CD4-positive, CD25-positive, alpha-beta regulatory T cell (primary cell): ENCODE results near the gene ROM1. TPM values are rescaled to one million over a fixed set of nuclear protein-coding genes. Genes with fewer than 3 reads are reported as not detected.
"Not testable (repeated sequence)": the region's sequence is repeated elsewhere in the genome, so short reads cannot be mapped to it uniquely, and the experiment has no call there.

Source experiments
- ATAC-seq, 2 donors: fragments of 150-1000 bp; cut with Tn5 transposase; one replicate each; pipeline ENCODE4 v1.10.0; 2021; ENCODE audit warnings: low read depth in 2 of 2, moderate number of reproducible peaks in 2 of 2, moderate library complexity in 1 of 2
- DNase-seq, 3 donors: peaks; one replicate each; pipeline versions ENCODE4 v3.0.0 to v3.0.0-alpha.2; 2012 to 2022; ENCODE audit warnings: mixed read lengths in 1 of 3
- H3K27ac ChIP-seq: one replicate; pipeline ENCODE4 v1.7.0; 2013; ENCODE audit warnings: mild to moderate bottlenecking, low read length; ENCODE audit not compliant: insufficient read depth, poor library complexity, severe bottlenecking
- H3K27me3 ChIP-seq: one replicate; pipeline ENCODE4 v1.7.0; 2013; ENCODE audit warnings: low read length; ENCODE audit not compliant: control insufficient read depth, insufficient read depth
- H3K36me3 ChIP-seq: one replicate; pipeline ENCODE4 v1.7.0; 2013; ENCODE audit warnings: mild to moderate bottlenecking, low read length, moderate library complexity; ENCODE audit not compliant: control insufficient read depth, insufficient read depth
- H3K4me1 ChIP-seq: 2 replicates; pipeline ENCODE4 v1.7.0; 2013; ENCODE audit warnings: mild to moderate bottlenecking, low read length; ENCODE audit not compliant: insufficient read depth, control insufficient read depth, poor library complexity, severe bottlenecking
- H3K4me3 ChIP-seq: one replicate; pipeline ENCODE4 v1.7.0; 2013; ENCODE audit warnings: low read depth, mild to moderate bottlenecking, low read length, moderate library complexity
- H3K9me3 ChIP-seq, 2 experiments: 1 replicate in 1 of 2; 2 replicates in 1 of 2; pipeline ENCODE4 v1.7.0; 2013; ENCODE audit warnings: low read length in 2 of 2, mild to moderate bottlenecking in 1 of 2, moderate library complexity in 1 of 2; ENCODE audit not compliant: control insufficient read depth in 2 of 2
- H3K27ac Mint-ChIP-seq, 3 donors: one replicate each; pipeline ENCODE4 v1.8.0; 2020 to 2022; ENCODE audit warnings: mild to moderate bottlenecking in 3 of 3, mixed read lengths in 3 of 3, moderate library complexity in 2 of 3
- H3K27me3 Mint-ChIP-seq: one replicate; pipeline ENCODE4 v1.8.0; 2022; ENCODE audit warnings: mild to moderate bottlenecking, mixed read lengths
- H3K36me3 Mint-ChIP-seq: one replicate; pipeline ENCODE4 v1.8.0; 2020; ENCODE audit warnings: mixed read lengths
- H3K4me1 Mint-ChIP-seq, 4 donors: one replicate each; pipeline ENCODE4 v1.8.0; 2020 to 2022; ENCODE audit warnings: mixed read lengths in 4 of 4, mild to moderate bottlenecking in 1 of 4
- H3K4me3 Mint-ChIP-seq, 4 donors: one replicate each; pipeline ENCODE4 v1.8.0; 2020 to 2022; ENCODE audit warnings: mild to moderate bottlenecking in 4 of 4, mixed read lengths in 4 of 4, moderate library complexity in 3 of 4
- H3K9me3 Mint-ChIP-seq, 7 donors: one replicate each; pipeline ENCODE4 v1.8.0; 2020 to 2022; ENCODE audit warnings: mixed read lengths in 7 of 7, mild to moderate bottlenecking in 3 of 7, moderate library complexity in 2 of 7
- polyA plus RNA-seq, 4 donors: library from polyadenylated mRNA; unstranded; fragments of 300-500 nt; fragmentation: Illumina TruSeq; gene quantifications; one replicate each; pipeline ENCODE4 v1.2.3, GENCODE V29; 2021
- total RNA-seq: library from RNA; stranded (reverse); gene quantifications from one replicate; pipeline ENCODE4 v1.2.3, GENCODE V29; 2022

The ROM1 gene
- total and polyA plus RNA-seq, 5 donors from 2014 or later = 0.41 to 1.9 (median 1.1) TPM

DNA sequence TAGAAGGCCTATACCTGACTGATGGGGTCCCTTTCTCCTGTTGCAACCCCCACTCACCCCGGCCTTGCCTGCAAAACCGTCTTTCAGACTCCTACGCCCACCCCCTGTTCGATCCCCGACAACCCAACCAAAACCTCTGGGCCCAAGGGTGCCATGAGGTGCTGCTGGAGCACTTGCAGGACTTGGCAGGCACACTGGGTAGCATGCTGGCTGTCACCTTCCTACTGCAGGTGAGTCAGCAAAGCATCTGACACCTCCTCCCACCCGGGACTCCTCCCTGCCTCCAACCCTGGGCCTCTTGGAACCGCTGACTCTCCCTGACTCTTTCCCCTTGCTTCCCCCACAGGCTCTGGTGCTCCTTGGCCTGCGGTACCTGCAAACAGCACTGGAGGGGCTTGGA lies 1.2 kb downstream of the ROM1 start:
- Histone ChIP-seq H3K4me1 (peaks cover 31% of the 10 kb centered on the region), H3K4me3 (no peak overlapping the region), H3K27ac (no peak overlapping the region), H3K36me3 (peaks cover 3% of the 10 kb centered on the region), H3K27me3 (no peaks in the 10 kb centered on the region), H3K9me3 (no peaks in the 10 kb centered on the region)
- peaks cover 14% of the 10 kb centered on the region for H3K36me3 Mint-ChIP-seq
- peak overlapping the region; percentile 75 to 93 (median 82) for H3K4me3 Mint-ChIP-seq
- no peak for DNase-seq
- no peaks in the 10 kb centered on the region for H3K9me3 Mint-ChIP-seq
- H3K4me1 Mint-ChIP-seq = peaks cover 0 to 50% (median 22%) of the 10 kb centered on the region in 4 donors
- no peak for ATAC-seq
- no peaks in the 10 kb centered on the region for H3K27me3 Mint-ChIP-seq
- peak overlapping the region; percentile 61 to 94 (median 87) for H3K27ac Mint-ChIP-seq

DNA sequence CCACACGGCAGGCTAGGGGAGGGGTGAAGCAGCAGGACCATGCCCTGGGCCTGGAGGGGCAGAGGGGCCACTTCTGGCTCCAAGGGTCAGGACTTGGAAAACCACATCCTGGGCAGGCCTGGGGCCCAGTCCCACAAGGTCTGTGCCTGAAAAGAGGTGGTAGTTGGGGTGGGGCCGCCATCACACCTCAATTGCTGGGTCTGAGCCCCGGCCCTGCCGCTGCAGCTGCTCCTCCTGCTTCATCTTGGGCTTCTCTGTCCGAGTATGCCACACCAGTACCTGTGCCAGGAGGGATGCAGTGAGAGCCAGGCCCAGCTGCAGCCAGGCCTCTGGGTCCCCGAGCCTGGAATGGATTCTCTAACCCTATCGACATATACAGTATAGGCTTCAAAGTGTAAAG lies 2.5 kb downstream of the ROM1 start:
- Histone ChIP-seq H3K27me3 (no peaks in the 10 kb centered on the region), H3K4me1 (peaks cover 34% of the 10 kb centered on the region), H3K9me3 (no peaks in the 10 kb centered on the region), H3K27ac (no peak overlapping the region), H3K4me3 (no peak overlapping the region), H3K36me3 (no peaks in the 10 kb centered on the region)
- DNase-seq = no peak
- Mint-ChIP-seq H3K4me3 (no peak overlapping the region), H3K4me1 (peaks cover 0 to 49% (median 19%) of the 10 kb centered on the region in 4 donors), H3K9me3 (no peaks in the 10 kb centered on the region), H3K27ac (no peak overlapping the region), H3K27me3 (no peaks in the 10 kb centered on the region), H3K36me3 (peaks cover 10% of the 10 kb centered on the region)
- no peak for ATAC-seq

GRCh38 chr11:62616957-62617356 lies 3.9 kb downstream of the ROM1 start:
- Mint-ChIP-seq H3K27ac (peak overlapping the region in 1 of 3 donors; percentile 69), H3K4me1 (peaks cover 7 to 48% (median 25%) of the 10 kb centered on the region in 4 donors), H3K4me3 (peak overlapping the region in 1 of 4 donors; percentile 47)
- H3K4me3 ChIP-seq, H3K36me3 ChIP-seq, H3K9me3 Mint-ChIP-seq, H3K27ac ChIP-seq, DNase-seq, H3K27me3 Mint-ChIP-seq, H3K36me3 Mint-ChIP-seq, H3K27me3 ChIP-seq, ATAC-seq, H3K9me3 ChIP-seq: not testable (repeated sequence)
- H3K4me1 ChIP-seq = peaks cover 31% of the 10 kb centered on the region

GRCh38 chr11:62621027-62621566 lies 8.0 kb downstream of the ROM1 start:
- no peaks in the 10 kb centered on the region for H3K27me3 Mint-ChIP-seq
- H3K36me3 ChIP-seq = peaks cover 11% of the 10 kb centered on the region
- peaks cover 7 to 31% (median 18%) of the 10 kb centered on the region in 4 donors for H3K4me1 Mint-ChIP-seq
- H3K4me3 Mint-ChIP-seq = peak overlapping the region; percentile 93 to 99 (median 96)
- H3K4me1 ChIP-seq = peaks cover 22% of the 10 kb centered on the region
- H3K27ac ChIP-seq = peak overlapping the region; percentile 96
- H3K9me3 ChIP-seq = no peaks in the 10 kb centered on the region
- H3K27me3 ChIP-seq = no peaks in the 10 kb centered on the region
- ATAC-seq (no peak), DNase-seq (no peak)
- H3K27ac Mint-ChIP-seq = peak overlapping the region; percentile 90 to 96 (median 96)
- peaks cover 18% of the 10 kb centered on the region for H3K36me3 Mint-ChIP-seq
- H3K9me3 Mint-ChIP-seq = no peaks in the 10 kb centered on the region
- H3K4me3 ChIP-seq = peak overlapping the region; percentile 85

DNA sequence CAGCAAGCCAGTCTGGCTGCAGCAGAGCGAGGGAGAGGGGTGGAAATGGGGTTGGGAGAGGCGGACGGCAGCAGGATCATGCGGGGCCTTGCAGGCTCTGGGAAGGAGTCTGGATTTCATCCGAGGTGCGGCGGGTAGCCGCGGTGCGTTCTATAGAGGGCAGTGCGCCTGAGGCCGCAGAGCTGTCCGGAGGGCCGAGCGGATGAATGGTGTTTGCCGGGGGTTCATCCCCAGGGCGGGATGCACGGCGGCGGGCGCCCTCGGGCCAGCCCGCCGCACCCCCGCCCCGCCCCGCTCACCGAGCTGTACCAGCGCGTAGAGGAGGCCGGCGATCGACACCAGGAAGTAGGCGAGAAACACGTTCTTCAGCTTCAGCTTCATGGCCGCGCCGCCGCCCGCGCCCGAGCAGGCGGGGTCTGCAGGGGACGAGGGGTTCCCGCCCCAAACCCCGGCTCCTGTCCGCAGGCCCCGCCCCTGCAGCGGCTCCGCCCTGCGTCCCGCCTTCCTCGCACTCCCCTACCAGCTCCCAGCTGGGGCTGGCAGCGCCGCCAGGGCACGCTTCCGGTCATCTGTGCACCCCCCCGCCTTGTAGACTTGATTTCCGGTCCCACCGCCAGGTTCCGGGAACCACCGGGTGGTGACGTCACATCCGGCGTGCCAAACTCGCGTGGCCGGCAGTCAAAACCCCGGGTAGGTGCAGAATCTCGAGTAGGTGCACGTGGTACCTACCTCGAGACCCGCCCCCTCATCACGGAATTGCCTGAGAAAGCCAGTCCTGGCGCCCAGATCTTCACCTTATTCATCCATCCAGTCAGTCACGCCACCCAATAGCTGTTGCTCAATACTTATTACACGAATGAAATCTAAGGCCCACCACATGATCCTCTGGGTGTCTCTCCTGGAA lies 8.8 kb downstream of the ROM1 start, which contains the start of gene B3GAT3:
Gene B3GAT3 (minus strand): TSS at position 420 of the 904 bp plus-strand sequence. CDS start 39 bp downstream, at position 381.
- peaks cover 20% of the 10 kb centered on the region for H3K36me3 Mint-ChIP-seq
- peak within 1 kb of the TSS; percentile 96 for H3K27ac ChIP-seq
- peaks cover 7 to 31% (median 16%) of the 10 kb centered on the region in 4 donors for H3K4me1 Mint-ChIP-seq
- H3K27me3 Mint-ChIP-seq = no peaks in the 10 kb centered on the region
- H3K36me3 ChIP-seq = peaks cover 18% of the 10 kb centered on the region
- H3K9me3 Mint-ChIP-seq = no peaks in the 10 kb centered on the region
- no peaks in the 10 kb centered on the region for H3K27me3 ChIP-seq
- DNase-seq = peak; percentile 96 to 99 (median 97)
- peaks cover 22% of the 10 kb centered on the region for H3K4me1 ChIP-seq
- H3K4me3 ChIP-seq = peak within 1 kb of the TSS; percentile 85
- H3K4me3 Mint-ChIP-seq = peak within 1 kb of the TSS; percentile 95 to 99 (median 96)
- ATAC-seq = peak; percentile 82 to 84
- no peaks in the 10 kb centered on the region for H3K9me3 ChIP-seq
- peak within 1 kb of the TSS; percentile 96 to 99 (median 99) for H3K27ac Mint-ChIP-seq

DNA sequence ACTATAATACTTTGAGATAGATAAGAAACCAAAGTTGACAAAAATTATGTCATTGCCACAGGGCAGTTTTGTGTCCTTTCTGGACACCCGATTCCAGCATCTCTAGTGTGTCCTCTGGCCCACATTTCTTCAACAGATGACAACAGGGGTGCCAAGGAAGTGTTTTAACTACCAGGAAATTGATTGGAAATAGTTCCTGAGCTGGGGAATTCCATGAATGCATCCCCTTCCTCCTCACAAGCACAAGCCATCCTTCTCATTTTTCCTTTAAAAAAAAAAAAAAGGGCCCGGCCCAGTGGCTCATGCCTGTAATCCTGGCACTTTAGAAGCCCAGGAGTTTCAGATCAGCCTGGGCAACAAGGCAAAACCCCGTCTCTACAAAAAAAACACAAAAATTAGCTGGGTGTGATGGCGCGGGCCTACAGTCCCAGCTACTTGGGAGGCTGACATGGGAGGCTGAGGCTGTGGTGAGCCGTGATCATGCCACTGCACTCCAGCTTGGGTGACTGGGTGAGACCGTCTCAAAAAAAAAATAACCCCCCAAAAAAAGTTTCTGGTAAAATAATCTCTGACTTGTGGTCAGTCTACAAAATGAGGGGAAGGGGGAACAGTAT lies 9.5 kb downstream of the ROM1 start:
- no peak for DNase-seq
- no peaks in the 10 kb centered on the region for H3K9me3 ChIP-seq
- Mint-ChIP-seq H3K4me3 (peak overlapping the region; percentile 92 to 95 (median 95)), H3K4me1 (peaks cover 7 to 28% (median 16%) of the 10 kb centered on the region in 4 donors), H3K27ac (peak overlapping the region; percentile 96 to 99 (median 99)), H3K36me3 (peaks cover 24% of the 10 kb centered on the region), H3K27me3 (no peaks in the 10 kb centered on the region), H3K9me3 (no peaks in the 10 kb centered on the region)
- peaks cover 22% of the 10 kb centered on the region for H3K4me1 ChIP-seq
- no peaks in the 10 kb centered on the region for H3K27me3 ChIP-seq
- peak overlapping the region; percentile 96 for H3K27ac ChIP-seq
- peak overlapping the region; percentile 10 for H3K4me3 ChIP-seq
- peaks cover 26% of the 10 kb centered on the region for H3K36me3 ChIP-seq
- ATAC-seq = no peak

GRCh38 chr11:62627713-62628112 lies 14.7 kb downstream of the ROM1 start:
- peak overlapping the region in 2 of 4 donors; percentile 40 to 51 for H3K4me3 Mint-ChIP-seq
- H3K36me3 Mint-ChIP-seq = peaks cover 49% of the 10 kb centered on the region

More at GRCh38 chr11:62627713-62628112, 14.7 kb downstream of the ROM1 start:
- Histone ChIP-seq H3K9me3 (no peaks in the 10 kb centered on the region), H3K4me1 (no peaks in the 10 kb centered on the region), H3K27ac (no peak overlapping the region), H3K27me3 (no peaks in the 10 kb centered on the region), H3K4me3 (no peak overlapping the region), H3K36me3 (peaks cover 72% of the 10 kb centered on the region)
- H3K27me3 Mint-ChIP-seq = no peaks in the 10 kb centered on the region
- no peak for DNase-seq
- no peaks in the 10 kb centered on the region for H3K9me3 Mint-ChIP-seq
- H3K4me1 Mint-ChIP-seq = peaks cover 0 to 7% (median 6%) of the 10 kb centered on the region in 4 donors
- H3K27ac Mint-ChIP-seq = peak overlapping the region in 1 of 3 donors; percentile 90
- ATAC-seq = no peak
